Omental fat pad (tissue), 4 donors: ENCODE data around the gene FPR1. TPM values are rescaled to one million over a fixed set of nuclear protein-coding genes. Genes with fewer than 3 reads are reported as not detected.

Experiments used
- ATAC-seq: fragments of 150-250 bp; one replicate; pipeline ENCODE4 v1.9.1; 2016; ENCODE audit warnings: mild to moderate bottlenecking, moderate library complexity; ENCODE audit not compliant: low FRiP score
- DNase-seq: peaks from one replicate; pipeline ENCODE4 v3.0.0-alpha.2; 2019; ENCODE audit warnings: low spot score
- total RNA-seq, 4 donors: library from RNA; depleted of rRNA; stranded (reverse); fragments of >200 nt; gene quantifications; one replicate each; pipeline ENCODE4 v1.1.0, GENCODE V29; 2016
- TF ChIP-seq, protein P1 (sequence below), 3 donors: fragments of 450-650 bp; IDR thresholded peaks; one replicate each; pipeline ENCODE4 v1.5.1; 2016 to 2017; ENCODE audit warnings: antibody characterized with exemption in 3 of 3, mild to moderate bottlenecking in 3 of 3, moderate library complexity in 2 of 3

Gene FPR1
- total RNA-seq, 4 donors from 2014 or later: 15.0 to 77.5 (median 56.5) TPM

- no peak for DNase-seq
- TF ChIP-seq, protein P1, sequence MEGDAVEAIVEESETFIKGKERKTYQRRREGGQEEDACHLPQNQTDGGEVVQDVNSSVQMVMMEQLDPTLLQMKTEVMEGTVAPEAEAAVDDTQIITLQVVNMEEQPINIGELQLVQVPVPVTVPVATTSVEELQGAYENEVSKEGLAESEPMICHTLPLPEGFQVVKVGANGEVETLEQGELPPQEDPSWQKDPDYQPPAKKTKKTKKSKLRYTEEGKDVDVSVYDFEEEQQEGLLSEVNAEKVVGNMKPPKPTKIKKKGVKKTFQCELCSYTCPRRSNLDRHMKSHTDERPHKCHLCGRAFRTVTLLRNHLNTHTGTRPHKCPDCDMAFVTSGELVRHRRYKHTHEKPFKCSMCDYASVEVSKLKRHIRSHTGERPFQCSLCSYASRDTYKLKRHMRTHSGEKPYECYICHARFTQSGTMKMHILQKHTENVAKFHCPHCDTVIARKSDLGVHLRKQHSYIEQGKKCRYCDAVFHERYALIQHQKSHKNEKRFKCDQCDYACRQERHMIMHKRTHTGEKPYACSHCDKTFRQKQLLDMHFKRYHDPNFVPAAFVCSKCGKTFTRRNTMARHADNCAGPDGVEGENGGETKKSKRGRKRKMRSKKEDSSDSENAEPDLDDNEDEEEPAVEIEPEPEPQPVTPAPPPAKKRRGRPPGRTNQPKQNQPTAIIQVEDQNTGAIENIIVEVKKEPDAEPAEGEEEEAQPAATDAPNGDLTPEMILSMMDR (IDR thresholded peaks at IDR 0.05): no peak
- peak; percentile 12 for ATAC-seq
Measured at GRCh38 chr19:51727349-51727880, 24.3 kb downstream of the FPR1 start.

- TF ChIP-seq, protein P1 (IDR thresholded peaks at IDR 0.05): no peak
- peak; percentile 76 for ATAC-seq
- peak; percentile 65 for DNase-seq
Measured at GRCh38 chr19:51726049-51726448, 25.6 kb downstream of the FPR1 start.

GRCh38 chr19:51724543-51724942, 27.1 kb downstream of the FPR1 start:
- ATAC-seq: peak; percentile 13
- TF ChIP-seq, protein P1 (IDR thresholded peaks at IDR 0.05): no peak
- no peak for DNase-seq

DNA sequence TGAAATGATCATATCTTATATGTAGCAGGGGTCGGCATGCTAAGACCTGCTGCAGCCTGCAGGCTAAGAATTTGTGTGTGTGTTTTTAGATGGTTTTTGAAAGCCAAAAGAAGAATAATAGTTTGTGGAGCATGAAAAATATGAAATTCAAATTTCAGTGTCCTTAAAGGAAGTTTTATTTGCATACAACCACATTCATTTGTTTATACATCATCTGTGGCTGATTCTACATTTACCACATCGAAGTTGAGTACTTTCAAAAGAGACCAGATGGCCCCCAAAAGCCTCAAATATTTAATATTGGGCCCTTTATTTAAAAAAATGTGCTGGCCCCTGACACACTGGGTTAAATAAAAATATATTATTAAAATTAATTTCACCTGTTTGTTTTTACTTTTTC, 29.2 kb downstream of the FPR1 start:
- ATAC-seq (no peak), DNase-seq (no peak)
- TF ChIP-seq, protein P1 (IDR thresholded peaks at IDR 0.05): no peak

DNA sequence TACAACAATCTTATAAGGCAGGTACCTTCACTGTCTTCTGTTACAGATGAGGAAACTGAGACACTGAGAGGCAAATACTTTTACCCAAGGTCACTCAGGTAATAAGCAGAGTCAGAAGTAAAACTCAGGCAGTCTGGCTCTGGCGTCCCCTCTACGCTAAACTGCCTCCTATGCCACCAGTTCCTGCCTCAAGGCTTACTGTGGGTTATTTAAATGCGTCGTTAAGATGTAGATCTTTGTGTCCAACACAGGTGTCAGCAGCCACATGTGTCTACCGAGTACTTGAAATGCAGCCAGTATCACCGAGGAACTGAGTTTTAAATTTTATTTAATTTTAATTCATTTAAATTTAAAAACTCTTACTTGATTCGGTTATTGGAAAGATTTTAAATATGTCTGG, 29.8 kb downstream of the FPR1 start:
- ATAC-seq (no peak), DNase-seq (no peak)
- TF ChIP-seq, protein P1 (IDR thresholded peaks at IDR 0.05): no peak

GRCh38 chr19:51719251-51719988, 32.3 kb downstream of the FPR1 start:
- ATAC-seq (no peak), DNase-seq (no peak)
- TF ChIP-seq, protein P1 (IDR thresholded peaks at IDR 0.05): no peak

- DNase-seq: no peak
- TF ChIP-seq, protein P1 (IDR thresholded peaks at IDR 0.05): no peak
- no peak for ATAC-seq
Measured at GRCh38 chr19:51716925-51717324, 34.8 kb downstream of the FPR1 start.
